Mucosa of rectum (tissue), 2 donors: ENCODE measurements around the gene VSIR.

Experiments used
- H3K27ac ChIP-seq, 2 donors: one replicate each; pipeline ENCODE4 v1.7.0; 2013; ENCODE audit warnings: inconsistent platforms in 2 of 2, low read depth in 2 of 2, low read length in 2 of 2
- H3K27me3 ChIP-seq, 2 donors: one replicate each; pipeline ENCODE4 v1.7.0; 2013; ENCODE audit warnings: low read length in 2 of 2; ENCODE audit not compliant: control insufficient read depth in 2 of 2, insufficient read depth in 2 of 2
- H3K36me3 ChIP-seq, 2 donors: one replicate each; pipeline ENCODE4 v1.7.0; 2013; ENCODE audit warnings: low read length in 2 of 2; ENCODE audit not compliant: control insufficient read depth in 2 of 2, insufficient read depth in 2 of 2
- H3K4me1 ChIP-seq, 2 donors: one replicate each; pipeline ENCODE4 v1.7.0; 2013; ENCODE audit warnings: low read length in 2 of 2, mild to moderate bottlenecking in 1 of 2; ENCODE audit not compliant: control insufficient read depth in 2 of 2, insufficient read depth in 2 of 2
- H3K4me3 ChIP-seq, 2 donors: one replicate each; pipeline ENCODE4 v1.7.0; 2013; ENCODE audit warnings: low read length in 2 of 2
- H3K9ac ChIP-seq, 2 donors: one replicate each; pipeline ENCODE4 v1.7.0; 2013; ENCODE audit warnings: low read length in 2 of 2, low read depth in 1 of 2, mild to moderate bottlenecking in 1 of 2
- H3K9me3 ChIP-seq, 2 donors: one replicate each; pipeline ENCODE4 v1.7.0; 2013; ENCODE audit warnings: low read length in 2 of 2; ENCODE audit not compliant: control insufficient read depth in 2 of 2
- donor health status: healthy.
- donor health status: Normal muscosa, but diverticular disease.

Gene VSIR

DNA sequence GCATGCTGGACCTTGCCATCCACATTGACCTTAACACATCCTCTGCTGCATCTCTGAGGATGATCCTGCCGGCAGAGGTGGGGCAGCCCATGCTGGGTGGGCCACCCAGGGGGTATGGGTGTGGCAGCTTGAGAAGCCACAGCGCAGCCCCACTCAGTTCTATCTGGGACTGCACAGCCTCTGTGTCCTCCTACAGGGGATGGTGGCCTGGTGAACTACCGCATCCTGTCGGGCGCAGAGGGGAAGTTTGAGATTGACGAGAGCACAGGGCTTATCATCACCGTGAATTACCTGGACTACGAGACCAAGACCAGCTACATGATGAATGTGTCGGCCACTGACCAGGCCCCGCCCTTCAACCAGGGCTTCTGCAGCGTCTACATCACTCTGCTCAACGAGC lies 41.5 kb downstream of the VSIR start:
- Histone ChIP-seq H3K4me1 (peaks cover 47 to 54% of the 10 kb centered on the region in 2 donors), H3K9ac (no peak overlapping the region), H3K36me3 (no peaks in the 10 kb centered on the region), H3K9me3 (no peaks in the 10 kb centered on the region), H3K4me3 (no peak overlapping the region), H3K27me3 (no peaks in the 10 kb centered on the region), H3K27ac (no peak overlapping the region)

DNA sequence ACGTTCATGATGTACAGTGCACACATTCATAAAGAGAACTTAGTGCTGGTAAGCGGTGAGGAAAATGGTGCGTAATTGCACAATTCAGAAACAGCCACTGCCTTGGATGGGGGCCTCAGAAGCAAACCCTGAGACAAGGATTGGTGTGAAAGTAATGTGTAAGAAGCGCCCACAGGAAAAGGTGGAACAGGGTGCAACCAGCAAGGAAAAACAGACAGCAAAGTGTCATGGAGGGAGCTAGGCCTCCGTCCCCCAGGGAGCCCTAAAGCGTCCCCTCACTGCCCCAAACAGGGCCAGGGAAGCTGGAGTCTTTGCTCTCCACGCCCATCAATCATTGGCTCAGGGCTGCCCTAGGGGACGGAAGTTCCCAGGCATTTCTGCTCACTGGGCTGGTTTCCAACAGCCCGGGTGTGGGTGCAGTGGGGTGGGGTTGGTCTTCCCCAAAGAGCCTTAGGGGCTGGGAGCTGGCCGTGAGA lies 44.1 kb downstream of the VSIR start:
- Histone ChIP-seq H3K9ac (peak overlapping the region; percentile 18 to 38), H3K27ac (peak overlapping the region; percentile 95 to 98), H3K36me3 (no peaks in the 10 kb centered on the region), H3K4me3 (peak overlapping the region in 1 of 2 donors; percentile 38), H3K27me3 (no peaks in the 10 kb centered on the region), H3K4me1 (peaks cover 44% of the 10 kb centered on the region in 2 donors), H3K9me3 (no peaks in the 10 kb centered on the region)

DNA sequence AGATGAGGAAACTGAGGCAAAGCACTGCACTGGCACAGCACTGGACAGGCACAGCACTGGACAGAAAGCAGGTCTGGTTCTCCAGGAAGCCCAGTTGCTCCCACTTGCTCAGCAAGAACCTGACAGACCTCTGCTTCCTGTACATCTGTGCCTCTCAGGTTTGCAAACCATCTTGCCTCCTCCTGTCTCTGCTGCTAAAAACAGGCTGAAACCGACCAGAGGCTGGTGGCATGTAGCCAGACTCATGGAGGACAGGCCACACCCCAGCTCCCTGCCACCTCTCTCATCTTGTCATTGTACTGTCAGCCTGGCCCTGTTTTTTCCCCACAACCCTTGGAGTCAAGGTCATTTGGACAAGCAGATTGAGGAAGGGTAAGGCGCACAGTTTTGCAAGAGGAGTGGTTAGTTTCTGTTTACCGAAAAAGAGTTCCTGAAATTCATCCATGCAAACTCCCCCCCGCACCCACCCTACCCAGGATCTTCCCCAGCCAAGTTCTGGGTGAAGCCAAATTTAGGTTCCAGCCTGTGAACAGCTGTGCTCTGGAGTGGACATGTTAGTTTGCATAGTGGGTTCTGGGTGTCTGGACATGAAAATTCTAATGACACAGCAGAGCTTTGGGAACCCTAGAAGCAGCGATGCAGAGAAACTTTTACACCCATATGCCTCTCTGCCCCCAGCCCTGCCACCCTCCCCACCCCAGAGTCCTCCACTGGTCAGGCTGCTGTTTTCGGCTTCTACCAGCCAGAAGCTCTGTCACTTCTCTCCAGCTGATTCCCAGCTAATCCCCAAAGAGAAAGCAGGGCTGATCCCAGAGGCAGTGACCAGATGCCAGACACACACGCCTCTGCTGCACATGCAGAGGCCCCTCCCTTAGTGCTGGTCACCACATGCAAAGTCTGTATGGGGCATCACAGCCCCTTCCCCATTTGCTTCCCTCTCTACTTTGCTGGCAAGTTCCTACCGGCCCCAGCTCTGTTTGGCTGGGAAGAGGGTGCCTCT lies 45.3 kb downstream of the VSIR start:
- H3K27me3 ChIP-seq, result no peaks in the 10 kb centered on the region
- H3K4me1 ChIP-seq, result peaks cover 44% of the 10 kb centered on the region in 2 donors
- peak overlapping the region; percentile 46 to 48 for H3K4me3 ChIP-seq
- H3K9ac ChIP-seq, result peak overlapping the region; percentile 26 to 72
- H3K27ac ChIP-seq, result peak overlapping the region; percentile 95 to 98
- no peaks in the 10 kb centered on the region for H3K36me3 ChIP-seq
- no peaks in the 10 kb centered on the region for H3K9me3 ChIP-seq

DNA sequence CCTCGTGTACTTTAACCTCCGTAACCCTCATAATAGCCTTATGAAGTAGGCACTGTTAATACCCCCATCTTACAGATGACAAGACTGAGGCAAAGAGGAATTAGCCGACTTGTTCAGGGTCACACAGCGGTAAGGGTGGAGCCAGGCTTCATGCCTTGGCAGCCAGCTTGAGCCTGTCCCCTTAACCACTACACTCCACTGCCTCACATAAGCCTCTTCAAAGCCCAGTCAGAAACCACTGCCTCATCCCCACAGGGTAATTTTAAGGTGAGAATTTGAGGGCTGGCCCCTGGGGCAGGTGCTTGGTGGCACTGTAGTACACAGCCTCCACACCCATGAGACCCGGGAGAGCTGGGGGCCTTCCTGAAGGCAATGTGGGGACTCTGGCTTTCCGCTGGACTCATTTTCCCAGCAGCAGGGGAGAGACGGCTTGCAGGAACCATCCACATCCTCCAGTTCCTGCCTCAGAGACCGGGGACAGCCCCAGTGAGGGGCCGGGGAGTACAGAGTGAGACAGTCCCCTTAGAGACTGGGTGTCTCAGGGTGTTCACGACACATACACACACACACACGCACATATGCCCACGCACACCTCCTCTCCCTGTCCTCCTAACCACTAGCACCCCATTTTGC lies 46.1 kb downstream of the VSIR start:
- Histone ChIP-seq H3K4me1 (peaks cover 44% of the 10 kb centered on the region in 2 donors), H3K9ac (peak overlapping the region; percentile 26 to 72), H3K36me3 (no peaks in the 10 kb centered on the region), H3K27me3 (no peaks in the 10 kb centered on the region), H3K4me3 (peak overlapping the region; percentile 46 to 48), H3K27ac (peak overlapping the region; percentile 95 to 98), H3K9me3 (no peaks in the 10 kb centered on the region)

DNA sequence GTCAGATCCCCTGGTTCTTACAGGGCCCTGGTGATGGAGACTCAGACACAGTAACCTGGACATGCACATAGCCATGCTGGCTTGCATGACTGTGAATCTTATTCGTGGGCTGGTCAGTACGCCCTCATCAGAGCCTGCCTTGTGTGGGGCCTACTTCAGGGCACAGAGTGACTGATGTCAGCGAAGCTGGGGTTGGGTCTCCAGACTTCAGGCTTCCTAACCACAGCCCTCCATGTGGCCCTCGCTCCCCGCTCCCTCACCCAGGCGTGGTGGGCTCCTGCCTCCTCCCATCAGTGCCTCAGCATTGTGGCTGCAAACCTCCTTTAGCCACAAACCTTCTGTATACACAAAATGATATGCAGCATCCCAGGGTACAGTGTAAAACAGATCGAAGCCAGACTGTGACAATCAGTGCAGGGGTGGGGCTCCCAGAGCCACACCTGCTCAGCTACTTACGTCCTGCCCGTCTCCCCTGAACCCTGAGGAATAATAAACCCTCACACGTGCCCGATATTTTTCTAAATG lies 46.7 kb downstream of the VSIR start:
- Histone ChIP-seq H3K27me3 (no peaks in the 10 kb centered on the region), H3K4me3 (no peak overlapping the region), H3K36me3 (no peaks in the 10 kb centered on the region), H3K9ac (peak overlapping the region; percentile 26 to 72), H3K4me1 (peaks cover 44% of the 10 kb centered on the region in 2 donors), H3K27ac (peak overlapping the region; percentile 95 to 98), H3K9me3 (no peaks in the 10 kb centered on the region)

DNA sequence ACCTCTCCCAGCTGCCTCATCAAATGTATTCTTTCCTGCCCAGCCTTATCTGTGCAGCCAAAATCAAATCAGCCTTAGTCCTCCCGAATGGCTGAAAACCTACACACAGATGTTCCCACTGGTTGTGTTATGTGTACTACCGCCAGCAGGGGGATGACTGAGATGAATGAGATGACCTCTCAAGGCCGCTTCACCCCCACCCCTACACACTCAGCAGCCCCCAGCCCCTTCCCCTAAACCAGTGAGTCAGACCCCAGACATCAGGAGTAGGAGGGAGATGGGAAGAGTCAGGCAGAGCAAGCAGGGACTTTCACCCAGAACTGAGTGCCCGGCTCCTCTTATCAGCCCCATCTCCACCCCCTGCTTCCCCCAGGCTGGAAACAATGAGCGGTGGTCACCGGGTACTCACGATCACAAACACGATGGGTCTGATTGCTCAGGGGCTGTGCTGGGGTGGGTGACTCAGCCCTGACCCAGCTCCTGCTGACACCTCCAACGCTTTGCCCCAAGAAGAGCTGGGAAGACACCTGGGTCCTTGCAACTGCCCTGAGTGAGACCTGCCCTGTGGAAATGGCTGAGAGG lies 47.2 kb downstream of the VSIR start:
- H3K36me3 ChIP-seq, result no peaks in the 10 kb centered on the region
- no peaks in the 10 kb centered on the region for H3K9me3 ChIP-seq
- H3K4me3 ChIP-seq, result no peak overlapping the region
- no peaks in the 10 kb centered on the region for H3K27me3 ChIP-seq
- peaks cover 44% of the 10 kb centered on the region in 2 donors for H3K4me1 ChIP-seq
- peak overlapping the region; percentile 5 to 29 for H3K9ac ChIP-seq
- peak overlapping the region; percentile 95 to 98 for H3K27ac ChIP-seq

DNA sequence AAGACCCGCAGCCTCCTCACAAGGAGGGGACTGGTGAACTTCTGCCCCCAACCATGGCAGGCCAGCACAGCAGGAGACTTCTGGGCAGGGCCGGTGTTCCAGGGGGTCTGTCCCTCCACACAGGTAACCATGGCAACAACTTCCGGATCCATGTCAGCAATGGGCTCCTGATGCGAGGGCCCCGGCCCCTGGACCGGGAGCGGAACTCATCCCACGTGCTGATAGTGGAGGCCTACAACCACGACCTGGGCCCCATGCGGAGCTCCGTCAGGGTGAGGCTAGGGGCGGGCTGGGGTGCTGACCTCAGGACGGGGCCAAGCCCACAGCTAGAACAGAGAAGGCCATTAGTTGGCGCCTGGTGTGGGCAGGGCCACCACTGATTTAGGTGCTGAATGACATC lies 48.1 kb downstream of the VSIR start:
- Histone ChIP-seq H3K9me3 (no peaks in the 10 kb centered on the region), H3K4me1 (peaks cover 40% of the 10 kb centered on the region in 2 donors), H3K4me3 (no peak overlapping the region), H3K27ac (peak overlapping the region in 1 of 2 donors; percentile 98), H3K9ac (no peak overlapping the region), H3K36me3 (no peaks in the 10 kb centered on the region), H3K27me3 (no peaks in the 10 kb centered on the region)

DNA sequence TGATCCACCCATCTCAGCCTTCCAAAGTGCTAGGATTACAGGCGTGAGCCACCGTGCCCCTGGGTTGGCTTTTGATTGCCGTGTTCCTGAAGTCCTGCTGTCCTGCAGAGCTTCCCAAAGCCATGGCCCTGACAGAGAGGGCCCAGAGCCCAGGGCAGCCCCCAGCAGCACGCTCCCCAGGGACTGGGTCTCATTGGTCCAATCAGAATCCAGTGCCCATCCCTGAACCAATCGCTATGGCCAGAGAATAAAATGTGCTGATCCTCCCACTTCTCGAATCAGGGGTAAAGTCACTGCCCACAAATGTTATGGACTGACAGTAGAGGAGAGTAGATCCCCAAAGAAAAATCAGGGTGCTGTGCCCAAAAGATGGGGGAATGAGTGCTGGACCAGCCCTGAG lies 48.8 kb downstream of the VSIR start:
- H3K27ac ChIP-seq, result no peak overlapping the region
- H3K36me3 ChIP-seq, result no peaks in the 10 kb centered on the region
- peaks cover 37 to 38% of the 10 kb centered on the region in 2 donors for H3K4me1 ChIP-seq
- H3K9ac ChIP-seq, result no peak overlapping the region
- no peaks in the 10 kb centered on the region for H3K27me3 ChIP-seq
- H3K9me3 ChIP-seq, result no peaks in the 10 kb centered on the region
- H3K4me3 ChIP-seq, result no peak overlapping the region

DNA sequence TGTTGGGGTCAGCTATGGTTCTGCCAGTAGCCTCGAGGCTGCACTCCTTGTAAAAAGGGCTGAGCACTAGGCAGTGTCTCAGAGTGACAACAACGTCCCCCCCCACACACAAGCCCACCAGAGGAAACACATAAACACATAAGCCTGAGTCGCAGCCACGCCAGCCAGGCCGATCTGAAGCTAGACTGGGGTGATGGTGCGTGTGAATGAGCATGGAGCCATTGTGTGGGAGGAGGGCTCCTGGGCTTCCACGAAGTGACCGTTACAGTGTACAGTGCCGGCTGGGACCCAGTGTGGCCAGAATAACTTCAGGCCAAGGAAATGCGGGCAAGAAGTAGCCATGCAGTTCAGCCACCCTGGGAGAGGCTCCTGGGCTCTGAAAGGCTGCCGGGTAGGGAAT lies 50.0 kb downstream of the VSIR start:
- H3K36me3 ChIP-seq, result no peaks in the 10 kb centered on the region
- H3K27ac ChIP-seq, result no peak overlapping the region
- H3K27me3 ChIP-seq, result no peaks in the 10 kb centered on the region
- H3K9me3 ChIP-seq, result no peaks in the 10 kb centered on the region
- no peak overlapping the region for H3K9ac ChIP-seq
- H3K4me1 ChIP-seq, result peaks cover 25 to 28% of the 10 kb centered on the region in 2 donors
- H3K4me3 ChIP-seq, result no peak overlapping the region
